ENCODE measurements around the gene SPN. TPM values are rescaled to one million over a fixed set of nuclear protein-coding genes. Genes with fewer than 3 reads are reported as not detected.
"Not testable (repeated sequence)": the region's sequence is repeated elsewhere in the genome, so short reads cannot be mapped to it uniquely, and the experiment has no call there.

The SPN gene
- total RNA-seq, 2 experiments from 2014 or later, result 109 to 114 TPM

DNA sequence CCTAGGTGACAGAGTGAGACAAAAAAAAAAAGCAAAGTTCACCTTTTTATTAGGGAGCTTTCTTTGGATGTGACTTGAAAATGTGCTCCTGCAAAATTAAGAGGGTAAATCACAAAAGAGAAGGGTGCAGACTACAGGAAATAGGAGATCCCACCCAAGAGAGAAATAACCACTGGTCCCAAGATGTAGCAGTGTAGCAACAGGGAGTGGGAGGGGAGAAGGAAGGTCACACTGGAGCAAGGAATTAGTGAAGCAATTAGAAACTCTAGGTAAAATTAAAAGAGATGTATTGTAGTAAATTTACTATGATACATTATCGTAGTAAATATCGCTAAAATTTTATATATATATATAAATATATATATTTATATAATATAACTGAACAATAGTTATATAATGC, 12.3 kb upstream of the SPN start:
- H3K4me1 Mint-ChIP-seq (ENCODE audit: low read depth), result peaks cover 8% of the 10 kb centered on the region
- no peak overlapping the region for H3K4me3 Mint-ChIP-seq
- no peak for DNase-seq
- no peaks in the 10 kb centered on the region for H3K27me3 Mint-ChIP-seq
- intact Hi-C loops (cut with micrococcal nuclease), result no loop called here
- H3K9me3 Mint-ChIP-seq, result no peaks in the 10 kb centered on the region
- ChIA-PET POLR2A (no interaction called here), CTCF (interaction anchor here (1.3 kb wide), 1 partner anchor 41 kb away, joined by 4 read pairs; no protein-coding TSS in a partner anchor)
- H3K27ac Mint-ChIP-seq, result no peak overlapping the region
- H3K36me3 Mint-ChIP-seq, result no peaks in the 10 kb centered on the region

GRCh38 chr16:29651774-29652349, 11.2 kb upstream of the SPN start:
- ChIA-PET CTCF (interaction anchor here (1.3 kb wide), 1 partner anchor 40 kb away, joined by 4 read pairs; no protein-coding TSS in a partner anchor), POLR2A (no interaction called here)
- no peak overlapping the region for H3K27ac Mint-ChIP-seq
- H3K9me3 Mint-ChIP-seq, result no peaks in the 10 kb centered on the region
- DNase-seq, result no peak
- H3K4me1 Mint-ChIP-seq (ENCODE audit: low read depth), result peaks cover 6% of the 10 kb centered on the region
- intact Hi-C loops (cut with micrococcal nuclease), result no loop called here
- H3K27me3 Mint-ChIP-seq, result no peaks in the 10 kb centered on the region
- no peaks in the 10 kb centered on the region for H3K36me3 Mint-ChIP-seq
- H3K4me3 Mint-ChIP-seq, result no peak overlapping the region

DNA sequence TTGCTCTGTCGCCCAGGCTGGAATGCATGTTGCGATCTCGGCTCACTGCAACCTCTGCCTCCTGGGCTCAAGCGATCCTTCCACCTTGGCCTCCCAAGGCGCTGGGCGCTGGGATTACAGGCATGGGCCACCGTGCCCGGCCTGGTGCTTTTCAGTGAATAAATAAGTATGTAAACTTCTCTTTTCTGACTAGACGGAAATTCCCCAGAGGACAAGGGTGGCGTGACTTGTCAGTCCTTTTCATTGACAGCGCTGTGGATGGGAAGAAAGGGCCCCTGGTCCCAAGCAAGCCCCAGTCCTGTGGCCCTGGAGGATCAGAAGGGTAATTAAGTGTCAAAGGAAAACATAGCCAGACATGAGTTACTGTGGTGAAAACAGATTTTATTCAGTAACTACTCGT, 9.6 kb upstream of the SPN start:
- intact Hi-C loops (cut with micrococcal nuclease), result no loop called here
- Mint-ChIP-seq H3K27ac (no peak overlapping the region), H3K9me3 (no peaks in the 10 kb centered on the region), H3K4me3 (no peak overlapping the region), H3K4me1 (ENCODE audit: low read depth) (peaks cover 6% of the 10 kb centered on the region), H3K27me3 (no peaks in the 10 kb centered on the region), H3K36me3 (no peaks in the 10 kb centered on the region)
- DNase-seq, result no peak
- CTCF ChIA-PET, result interaction anchor here (1.0 kb wide), 1 partner anchor 195 kb away, joined by 3 read pairs; no protein-coding TSS in a partner anchor
- POLR2A ChIA-PET, result interaction anchor here (0.7 kb wide), 1 partner anchor 15 kb away, joined by 3 read pairs; no protein-coding TSS in a partner anchor

DNA sequence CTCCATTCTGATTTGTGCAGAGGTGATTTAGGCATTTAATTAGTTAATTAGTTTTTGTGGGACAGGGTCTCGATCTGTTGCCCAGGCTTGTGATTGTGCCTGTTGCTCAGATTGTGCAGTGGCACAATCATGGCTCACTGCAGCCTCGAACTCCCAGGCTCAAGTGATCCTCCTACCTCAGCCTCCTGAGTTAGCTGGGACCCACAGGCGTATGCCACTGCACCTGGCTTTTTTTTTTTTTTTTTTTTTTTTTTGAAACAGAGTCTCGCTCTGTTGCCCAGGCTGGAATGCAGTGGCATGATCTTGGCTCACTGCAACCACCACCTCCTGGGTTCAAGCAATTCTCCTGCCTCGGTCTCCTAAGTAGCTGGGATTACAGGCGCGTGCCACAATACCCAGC, 9.2 kb upstream of the SPN start:
- H3K9me3 Mint-ChIP-seq; H3K4me3 Mint-ChIP-seq; H3K27ac Mint-ChIP-seq; H3K36me3 Mint-ChIP-seq; H3K4me1 Mint-ChIP-seq (ENCODE audit: low read depth); H3K27me3 Mint-ChIP-seq; DNase-seq; intact Hi-C loops (cut with micrococcal nuclease): not testable (repeated sequence)
- ChIA-PET CTCF (interaction anchor here (1.0 kb wide), 1 partner anchor 194 kb away, joined by 3 read pairs; no protein-coding TSS in a partner anchor), POLR2A (interaction anchor here (0.7 kb wide), 1 partner anchor 15 kb away, joined by 3 read pairs; no protein-coding TSS in a partner anchor)

GRCh38 chr16:29656688-29657523, 6.1 kb upstream of the SPN start:
- CTCF ChIA-PET, result interaction anchor here (1.2 to 2.0 kb wide), 2 partner anchors 10 to 15 kb away, joined by 5 to 8 read pairs; no protein-coding TSS in a partner anchor
- Mint-ChIP-seq H3K27ac (no peak overlapping the region), H3K27me3 (no peaks in the 10 kb centered on the region), H3K36me3 (no peaks in the 10 kb centered on the region), H3K4me3 (no peak overlapping the region), H3K4me1 (ENCODE audit: low read depth) (peaks cover 24% of the 10 kb centered on the region), H3K9me3 (no peaks in the 10 kb centered on the region)
- intact Hi-C loops (cut with micrococcal nuclease), result no loop called here
- POLR2A ChIA-PET, result no interaction called here
- no peak for DNase-seq

GRCh38 chr16:29658705-29659104, 4.3 kb upstream of the SPN start:
- Mint-ChIP-seq H3K27me3 (no peaks in the 10 kb centered on the region), H3K9me3 (no peaks in the 10 kb centered on the region), H3K36me3 (peaks cover 6% of the 10 kb centered on the region), H3K4me1 (ENCODE audit: low read depth) (peaks cover 29% of the 10 kb centered on the region), H3K27ac (peak overlapping the region; percentile 6), H3K4me3 (no peak overlapping the region)
- ChIA-PET POLR2A (no interaction called here), CTCF (no interaction called here)
- intact Hi-C loops (cut with micrococcal nuclease), result no loop called here
- DNase-seq, result no peak

- Mint-ChIP-seq H3K27me3 (no peaks in the 10 kb centered on the region), H3K4me3 (peak overlapping the region; percentile 97), H3K36me3 (peaks cover 35% of the 10 kb centered on the region), H3K27ac (peak overlapping the region; percentile 100), H3K9me3 (no peaks in the 10 kb centered on the region), H3K4me1 (ENCODE audit: low read depth) (peaks cover 52% of the 10 kb centered on the region)
- ChIA-PET POLR2A (interaction anchor here (0.7 to 1.6 kb wide), 4 partner anchors 17 to 128 kb away, joined by 3 to 6 read pairs (median 4); partner anchors contain the start of genes KIF22 and QPRT), CTCF (interaction anchor here (1.2 to 1.5 kb wide), 2 partner anchors 21 to 39 kb away, joined by 3 read pairs; no protein-coding TSS in a partner anchor)
- intact Hi-C loops (cut with micrococcal nuclease), result loop anchor here (2.0 to 5.0 kb wide), 2 partner anchors 17 to 60 kb away; no protein-coding TSS in a partner anchor
- DNase-seq, result no peak
Observed at GRCh38 chr16:29662000-29662728, 883 bp upstream of the SPN start.

DNA sequence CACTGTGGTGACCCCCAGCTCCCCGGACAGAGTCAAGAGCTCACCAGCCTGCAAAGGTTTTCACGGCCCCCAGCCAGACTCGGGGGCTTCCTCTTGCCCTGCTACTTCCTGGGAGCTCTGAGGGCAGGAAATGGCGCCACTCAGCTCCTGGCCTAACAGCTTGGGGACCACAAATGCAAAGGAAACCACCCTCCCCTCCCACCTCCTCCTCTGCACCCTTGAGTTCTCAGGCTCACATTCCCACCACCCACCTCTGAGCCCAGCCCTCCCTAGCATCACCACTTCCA, 375 bp upstream of the SPN start:
- peak; percentile 72 for DNase-seq
- ChIA-PET POLR2A (interaction anchor here (0.7 to 1.6 kb wide), 3 partner anchors 17 to 61 kb away, joined by 3 to 6 read pairs (median 5); partner anchors contain the start of gene QPRT), CTCF (interaction anchor here (1.2 to 1.5 kb wide), 2 partner anchors 21 to 38 kb away, joined by 3 read pairs; no protein-coding TSS in a partner anchor)
- intact Hi-C loops (cut with micrococcal nuclease), result loop anchor here (2.0 to 5.0 kb wide), 2 partner anchors 18 to 60 kb away; no protein-coding TSS in a partner anchor
- Mint-ChIP-seq H3K36me3 (peaks cover 35% of the 10 kb centered on the region), H3K27ac (peak overlapping the region; percentile 100), H3K4me1 (ENCODE audit: low read depth) (peaks cover 54% of the 10 kb centered on the region), H3K9me3 (no peaks in the 10 kb centered on the region), H3K4me3 (peak overlapping the region; percentile 97), H3K27me3 (no peaks in the 10 kb centered on the region)

DNA sequence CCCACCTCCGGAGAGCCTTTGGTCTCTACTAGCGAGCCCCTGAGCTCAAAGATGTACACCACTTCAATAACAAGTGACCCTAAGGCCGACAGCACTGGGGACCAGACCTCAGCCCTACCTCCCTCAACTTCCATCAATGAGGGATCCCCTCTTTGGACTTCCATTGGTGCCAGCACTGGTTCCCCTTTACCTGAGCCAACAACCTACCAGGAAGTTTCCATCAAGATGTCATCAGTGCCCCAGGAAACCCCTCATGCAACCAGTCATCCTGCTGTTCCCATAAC, 702 bp downstream of the SPN start:
- peak overlapping the region; percentile 100 for H3K27ac Mint-ChIP-seq

DNA sequence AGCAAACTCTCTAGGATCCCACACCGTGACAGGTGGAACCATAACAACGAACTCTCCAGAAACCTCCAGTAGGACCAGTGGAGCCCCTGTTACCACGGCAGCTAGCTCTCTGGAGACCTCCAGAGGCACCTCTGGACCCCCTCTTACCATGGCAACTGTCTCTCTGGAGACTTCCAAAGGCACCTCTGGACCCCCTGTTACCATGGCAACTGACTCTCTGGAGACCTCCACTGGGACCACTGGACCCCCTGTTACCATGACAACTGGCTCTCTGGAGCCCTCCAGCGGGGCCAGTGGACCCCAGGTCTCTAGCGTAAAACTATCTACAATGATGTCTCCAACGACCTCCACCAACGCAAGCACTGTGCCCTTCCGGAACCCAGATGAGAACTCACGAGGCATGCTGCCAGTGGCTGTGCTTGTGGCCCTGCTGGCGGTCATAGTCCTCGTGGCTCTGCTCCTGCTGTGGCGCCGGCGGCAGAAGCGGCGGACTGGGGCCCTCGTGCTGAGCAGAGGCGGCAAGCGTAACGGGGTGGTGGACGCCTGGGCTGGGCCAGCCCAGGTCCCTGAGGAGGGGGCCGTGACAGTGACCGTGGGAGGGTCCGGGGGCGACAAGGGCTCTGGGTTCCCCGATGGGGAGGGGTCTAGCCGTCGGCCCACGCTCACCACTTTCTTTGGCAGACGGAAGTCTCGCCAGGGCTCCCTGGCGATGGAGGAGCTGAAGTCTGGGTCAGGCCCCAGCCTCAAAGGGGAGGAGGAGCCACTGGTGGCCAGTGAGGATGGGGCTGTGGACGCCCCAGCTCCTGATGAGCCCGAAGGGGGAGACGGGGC, 1.3 kb downstream of the SPN start:
- intact Hi-C loops (cut with micrococcal nuclease), result loop anchor here (5.0 kb wide), 1 partner anchor 62 kb away; no protein-coding TSS in a partner anchor
- H3K36me3 Mint-ChIP-seq, result peaks cover 37% of the 10 kb centered on the region
- no peaks in the 10 kb centered on the region for H3K27me3 Mint-ChIP-seq
- ChIA-PET CTCF (interaction anchor here (0.6 kb wide), 1 partner anchor 17 kb away, joined by 4 read pairs; no protein-coding TSS in a partner anchor), POLR2A (interaction anchor here (1.0 to 1.4 kb wide), 3 partner anchors 15 to 51 kb away, joined by 3 to 10 read pairs (median 4); partner anchors contain the start of gene QPRT)
- H3K4me1 Mint-ChIP-seq (ENCODE audit: low read depth), result peaks cover 51% of the 10 kb centered on the region
- peak overlapping the region; percentile 97 for H3K4me3 Mint-ChIP-seq
- peak overlapping the region; percentile 100 for H3K27ac Mint-ChIP-seq
- peak; percentile 71 for DNase-seq
- no peaks in the 10 kb centered on the region for H3K9me3 Mint-ChIP-seq

More for the DNA sequence above, 702 bp downstream of the SPN start:
- Mint-ChIP-seq H3K4me1 (ENCODE audit: low read depth) (peaks cover 57% of the 10 kb centered on the region), H3K4me3 (peak overlapping the region; percentile 97), H3K36me3 (peaks cover 37% of the 10 kb centered on the region), H3K27me3 (no peaks in the 10 kb centered on the region), H3K9me3 (no peaks in the 10 kb centered on the region)
- CTCF ChIA-PET, result interaction anchor here (0.6 to 1.0 kb wide), 2 partner anchors 18 to 391 kb away, joined by 3 to 4 read pairs; no protein-coding TSS in a partner anchor
- POLR2A ChIA-PET, result interaction anchor here (1.0 to 1.3 kb wide), 2 partner anchors 16 to 51 kb away, joined by 4 to 10 read pairs; partner anchors contain the start of gene QPRT
- DNase-seq, result peak; percentile 61
- intact Hi-C loops (cut with micrococcal nuclease), result loop anchor here (2.0 to 5.0 kb wide), 2 partner anchors 19 to 61 kb away; no protein-coding TSS in a partner anchor

Data from activated CD4-positive, alpha-beta memory T cell treated with anti-CD3 and anti-CD28 coated beads for 36 hours (primary cell).